HG03045 (cell line): ENCODE results near the gene PPA2.
"Not testable (repeated sequence)": the region's sequence is repeated elsewhere in the genome, so short reads cannot be mapped to it uniquely, and the experiment has no call there.

Experiments
- ATAC-seq: cut with Tn5 transposase; IDR thresholded peaks from one replicate; pipeline ENCODE4 v1.9.1; 2021; ENCODE audit warnings: mild to moderate bottlenecking, moderate library complexity; ENCODE audit not compliant: unreplicated experiment

Gene PPA2

DNA sequence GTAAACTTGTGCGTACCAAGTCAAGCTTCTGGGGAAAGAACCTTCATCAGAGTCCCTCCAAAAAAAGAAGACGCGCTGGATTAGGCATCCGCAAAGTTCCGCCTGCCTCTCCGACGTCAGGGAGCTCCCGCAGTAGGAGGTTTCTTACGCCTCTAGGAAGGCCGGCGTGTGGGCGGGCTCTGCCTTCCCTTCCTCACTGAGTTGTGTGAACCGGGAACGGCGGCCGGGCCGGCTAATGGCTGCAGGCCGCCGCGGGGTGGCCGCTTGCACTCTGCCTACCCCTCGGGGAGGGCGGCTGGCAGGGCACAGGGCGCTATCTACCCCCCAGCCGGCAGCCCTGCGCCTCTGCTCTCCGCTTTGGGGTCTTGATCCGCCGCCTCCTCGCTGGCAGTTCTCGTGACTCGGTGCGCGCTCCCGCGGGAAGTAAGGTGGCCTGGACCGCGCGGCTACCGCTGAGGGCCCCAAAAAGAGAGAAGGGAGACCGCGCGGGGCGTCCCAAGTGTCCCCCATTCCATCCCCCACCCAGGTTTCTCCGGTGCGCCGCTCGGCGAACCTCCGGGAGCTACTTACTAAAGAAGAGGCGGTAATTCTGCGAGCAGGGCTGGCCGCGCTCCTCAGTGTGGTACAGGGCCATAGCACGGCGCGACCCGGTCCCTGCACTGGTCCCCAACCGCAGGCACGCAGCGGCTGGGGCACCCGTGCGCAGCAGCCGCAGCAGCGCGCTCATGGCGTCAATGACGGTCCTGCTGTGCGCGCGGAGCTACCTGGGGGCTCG lies at the start of gene PPA2:
PPA2 (minus strand) TSS at position 739 of the 775 bp plus-strand sequence; CDS start at position 727, 12 bp downstream.
- ATAC-seq = peak; percentile 88

- peak; percentile 70 for ATAC-seq
These were observed 47.2 kb upstream of the PPA2 start for GRCh38 chr4:105520819-105521790.

DNA sequence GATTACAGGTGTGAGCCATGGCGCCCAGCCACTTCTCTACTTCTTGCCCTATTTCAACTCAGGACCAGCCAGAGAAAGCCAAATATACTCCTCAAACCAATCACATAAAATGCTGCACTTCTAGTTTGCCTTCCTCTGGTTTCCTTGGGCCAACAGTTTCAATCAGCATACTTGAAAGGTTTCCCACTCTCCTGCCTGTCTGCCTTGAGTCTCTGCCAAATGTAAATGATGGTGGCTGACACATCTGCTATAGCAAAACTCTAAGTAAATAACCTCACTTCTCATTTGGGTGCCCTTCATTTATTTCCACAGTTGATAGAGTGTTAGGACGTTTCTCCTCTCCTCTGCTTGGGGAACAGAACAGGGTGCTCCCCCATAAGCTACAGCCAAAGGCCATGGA lies 36.4 kb upstream of the PPA2 start:
- no peak for ATAC-seq

DNA sequence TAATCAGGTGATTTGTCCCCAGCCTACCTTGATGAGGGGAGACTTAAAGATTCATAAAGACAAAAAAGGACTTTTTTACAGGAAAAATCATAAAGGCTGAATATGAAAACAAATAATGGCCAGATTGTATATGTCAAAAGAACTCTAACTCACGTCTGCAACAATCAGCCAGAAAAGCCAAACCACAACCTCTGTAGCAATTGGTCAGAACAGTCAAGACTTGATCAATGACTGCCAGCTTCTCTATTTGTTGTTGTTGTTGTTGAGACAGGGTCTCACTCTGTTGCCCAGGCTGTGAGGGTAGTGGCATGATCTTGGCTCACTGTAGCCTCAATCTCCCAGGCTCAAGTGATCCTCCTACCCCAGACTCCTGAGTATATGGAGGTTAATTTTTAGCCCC lies 35.9 kb upstream of the PPA2 start:
- ATAC-seq = no peak

- peak; percentile 84 for ATAC-seq
These were observed 35.4 kb upstream of the PPA2 start for GRCh38 chr4:105509291-105509690.

GRCh38 chr4:105504744-105505143 lies 30.9 kb upstream of the PPA2 start:
- no peak for ATAC-seq

- ATAC-seq = no peak
These were observed 29.6 kb upstream of the PPA2 start for GRCh38 chr4:105503484-105503883.

DNA sequence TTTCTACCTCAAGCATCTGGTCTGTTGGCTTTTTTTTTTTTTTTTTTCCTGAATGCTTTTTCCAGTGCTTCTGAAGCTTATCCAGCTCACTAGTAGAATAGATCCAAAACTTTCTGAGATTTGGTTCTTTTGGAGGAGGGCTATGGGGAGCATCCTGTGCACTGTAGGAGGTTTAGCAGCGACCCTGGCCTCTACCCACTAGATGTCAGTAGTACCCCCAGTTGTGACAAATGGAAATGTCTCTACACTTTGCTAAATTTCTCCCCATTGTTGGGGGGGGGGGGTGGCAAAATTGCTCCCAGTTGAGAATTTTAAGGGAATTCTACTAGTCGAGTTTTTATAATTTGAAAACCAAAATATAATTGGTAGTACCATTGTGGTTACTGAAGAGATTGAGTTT lies 23.0 kb upstream of the PPA2 start:
- ATAC-seq = no peak

GRCh38 chr4:105495667-105496066 lies 21.8 kb upstream of the PPA2 start:
- no peak for ATAC-seq

- ATAC-seq = no peak
These were observed 16.7 kb upstream of the PPA2 start for GRCh38 chr4:105490523-105490922.

GRCh38 chr4:105483840-105484239 lies 10.0 kb upstream of the PPA2 start:
- no peak for ATAC-seq

GRCh38 chr4:105474099-105474518 lies 247 bp upstream of the PPA2 start:
- ATAC-seq = peak; percentile 3

DNA sequence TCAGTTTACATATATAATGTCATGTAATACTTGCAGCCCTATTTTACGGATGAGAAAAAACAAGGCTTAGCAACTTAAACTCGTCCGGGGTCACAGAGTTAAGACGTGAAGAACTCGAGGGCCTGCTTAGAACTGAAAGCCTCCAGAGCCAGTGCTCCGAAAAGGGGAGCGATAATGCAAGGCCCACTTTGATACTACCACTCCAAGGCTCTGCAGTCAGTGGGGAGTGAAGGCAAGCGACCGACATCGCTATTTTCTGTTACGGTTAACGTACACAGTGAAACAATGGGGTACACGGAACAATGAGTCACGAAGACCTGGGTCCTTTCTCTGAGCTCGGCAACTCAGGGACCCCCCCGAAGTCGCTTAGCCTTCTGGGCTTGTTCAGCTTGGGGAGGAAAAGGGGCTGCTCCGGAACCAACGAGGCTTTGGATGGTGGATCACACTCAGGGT lies 965 bp downstream of the PPA2 start:
- ATAC-seq = peak; percentile 3

DNA sequence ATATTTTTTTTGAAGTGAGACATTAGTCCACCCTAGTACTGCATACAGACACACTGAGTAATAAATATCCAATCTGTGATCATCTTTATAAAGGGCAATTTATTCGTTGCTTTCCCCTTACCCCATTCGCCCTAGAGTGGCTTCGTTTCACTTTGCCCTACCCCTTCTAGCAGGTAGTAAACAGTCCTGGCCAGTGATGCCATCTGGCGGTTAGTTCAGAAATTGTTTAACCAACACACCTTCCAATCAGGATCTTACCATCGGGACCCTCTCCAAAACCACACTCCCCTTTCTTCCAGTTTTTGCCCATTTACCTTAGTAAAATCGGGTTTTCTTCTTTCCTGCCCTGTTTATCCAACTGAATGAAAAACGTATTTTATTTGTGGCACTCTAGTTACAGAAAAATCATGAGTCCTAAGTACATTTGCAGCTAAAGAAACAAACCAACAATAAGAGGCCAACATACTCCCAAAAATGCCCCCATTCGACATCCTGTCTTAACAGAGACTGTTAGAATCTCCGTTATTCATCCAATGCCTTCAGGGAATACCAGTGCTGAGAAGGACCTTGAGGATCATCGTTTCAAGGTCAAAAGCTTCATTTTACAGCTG lies 2.2 kb downstream of the PPA2 start:
- peak; percentile 30 for ATAC-seq

DNA sequence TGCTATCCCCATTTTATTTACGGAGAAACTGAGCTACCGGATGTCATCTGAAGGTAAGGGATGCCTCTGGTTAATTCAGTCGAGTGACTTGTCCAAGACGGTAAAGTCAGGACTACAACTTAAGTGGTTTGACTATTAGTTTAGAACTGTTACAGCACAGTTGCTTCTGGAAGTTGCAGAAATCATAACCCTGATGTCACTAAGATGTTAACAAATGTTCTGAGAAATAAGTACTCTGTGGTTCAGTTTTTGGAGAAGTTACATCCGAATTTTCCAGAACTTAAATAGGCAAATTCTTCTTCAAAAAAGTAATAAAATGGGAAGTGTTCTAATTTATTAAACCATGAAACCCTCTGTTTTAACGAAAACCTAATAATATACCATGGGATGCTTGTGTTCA lies 3.1 kb downstream of the PPA2 start:
- ATAC-seq = no peak

GRCh38 chr4:105469736-105470135 lies 4.1 kb downstream of the PPA2 start:
- ATAC-seq = no peak

DNA sequence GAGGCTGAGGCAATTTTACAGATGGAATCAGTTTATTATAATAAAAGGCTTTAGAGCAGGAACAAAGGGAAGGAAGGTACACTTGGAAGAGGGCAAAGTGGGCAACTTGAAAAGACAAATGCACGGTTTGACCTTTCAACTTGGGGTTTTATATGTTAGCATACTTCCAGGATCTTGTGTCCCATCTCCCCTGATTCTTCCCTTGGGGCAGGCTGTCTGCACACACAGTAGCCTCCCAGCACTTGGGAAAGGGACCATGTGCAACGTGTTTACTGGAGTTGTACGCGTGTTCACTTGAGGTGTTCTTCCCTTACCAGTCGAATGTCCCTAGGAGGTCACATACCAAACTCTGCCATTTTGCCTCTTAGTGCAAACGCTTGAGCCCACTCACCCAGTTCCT lies 7.3 kb downstream of the PPA2 start:
- no peak for ATAC-seq

- ATAC-seq = not testable (repeated sequence)
These were observed 9.3 kb downstream of the PPA2 start for GRCh38 chr4:105464563-105464962.

- no peak for ATAC-seq
These were observed 11.3 kb downstream of the PPA2 start for GRCh38 chr4:105462576-105462975.

- ATAC-seq = no peak
These were observed 12.1 kb downstream of the PPA2 start for GRCh38 chr4:105461621-105462382.

DNA sequence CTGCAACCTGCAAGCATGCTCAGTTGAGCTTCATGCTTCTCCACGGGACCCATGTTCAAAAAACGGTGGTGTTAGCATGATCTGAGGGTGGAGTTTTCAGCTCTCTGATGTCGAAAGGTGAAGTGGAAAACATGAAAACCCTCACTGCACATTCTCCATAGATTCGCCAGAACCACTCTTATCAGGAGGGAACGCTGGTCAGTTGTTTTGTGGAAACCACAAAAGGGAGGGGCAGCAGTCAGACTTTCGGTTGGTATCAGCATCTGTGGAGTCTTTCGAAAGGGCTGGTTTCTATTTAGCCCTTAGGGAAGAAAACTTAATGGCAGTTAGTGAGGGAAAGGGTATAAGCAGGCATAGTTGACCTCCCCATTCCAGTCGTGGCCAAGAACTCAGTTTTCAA lies 12.6 kb downstream of the PPA2 start:
- no peak for ATAC-seq
